Measurements from ENCODE around the gene SELENOO. TPM values are rescaled to one million over a fixed set of nuclear protein-coding genes. Genes with fewer than 3 reads are reported as not detected.

The SELENOO gene
- total RNA-seq, 1 experiment from 2014 or later, result 65.3 TPM

- no peak for DNase-seq (ENCODE audit: low spot score)
Measured at GRCh38 chr22:50264946-50265669, 64.3 kb downstream of the SELENOO start.

- DNase-seq (ENCODE audit: low spot score), result no peak
Measured at GRCh38 chr22:50266994-50267393, 66.2 kb downstream of the SELENOO start.

Other genes starting within 250 kb of the SELENOO start
- 161 and 183 TPM in 2 replicates for gene PIM3, start 240.2 kb upstream of the SELENOO start, total RNA-seq (2014; rRNA removed; shearing (Covaris generic))
- gene IL17REL, start 188.2 kb upstream of the SELENOO start, total RNA-seq (2014; rRNA removed; shearing (Covaris generic)), result 0.03 and 0.13 TPM in 2 replicates
- not detected in 2 replicates for gene TTLL8, start 142.7 kb upstream of the SELENOO start, total RNA-seq (2014; rRNA removed; shearing (Covaris generic))
- not detected in 2 replicates for gene MLC1, start 115.6 kb upstream of the SELENOO start, total RNA-seq (2014; rRNA removed; shearing (Covaris generic))
- not detected in 2 replicates for gene MOV10L1, start 111.0 kb upstream of the SELENOO start, total RNA-seq (2014; rRNA removed; shearing (Covaris generic))
- 1.1 and 1.4 TPM in 2 replicates for gene PANX2, start 30.3 kb upstream of the SELENOO start, total RNA-seq (2014; rRNA removed; shearing (Covaris generic))
- gene TRABD, start 15.1 kb upstream of the SELENOO start, total RNA-seq (2014; rRNA removed; shearing (Covaris generic)), result 75.2 and 82.3 TPM in 2 replicates
- 30.8 and 32.2 TPM in 2 replicates for gene TUBGCP6, start 44.0 kb downstream of the SELENOO start, total RNA-seq (2014; rRNA removed; shearing (Covaris generic))
- gene HDAC10, start 50.3 kb downstream of the SELENOO start, total RNA-seq (2014; rRNA removed; shearing (Covaris generic)), result 62.6 and 63.3 TPM in 2 replicates
- 6.6 and 6.7 TPM in 2 replicates for gene MAPK12, start 60.7 kb downstream of the SELENOO start, total RNA-seq (2014; rRNA removed; shearing (Covaris generic))
- 1.6 and 2.2 TPM in 2 replicates for gene MAPK11, start 69.4 kb downstream of the SELENOO start, total RNA-seq (2014; rRNA removed; shearing (Covaris generic))
- gene PLXNB2, start 106.6 kb downstream of the SELENOO start, total RNA-seq (2014; rRNA removed; shearing (Covaris generic)), result 247 and 252 TPM in 2 replicates
- 4.5 and 5.2 TPM in 2 replicates for gene DENND6B, start 126.0 kb downstream of the SELENOO start, total RNA-seq (2014; rRNA removed; shearing (Covaris generic))
- gene PPP6R2, start 142.3 kb downstream of the SELENOO start, total RNA-seq (2014; rRNA removed; shearing (Covaris generic)), result 54.1 and 56.7 TPM in 2 replicates

Measured in HT-29 (cell line).